ENCODE results near the gene ATRAID. TPM values are rescaled to one million over a fixed set of nuclear protein-coding genes. Genes with fewer than 3 reads are reported as not detected.

ATRAID gene
- total and polyA plus RNA-seq, 8 donors: 67.4 to 532 (median 121) TPM

DNA sequence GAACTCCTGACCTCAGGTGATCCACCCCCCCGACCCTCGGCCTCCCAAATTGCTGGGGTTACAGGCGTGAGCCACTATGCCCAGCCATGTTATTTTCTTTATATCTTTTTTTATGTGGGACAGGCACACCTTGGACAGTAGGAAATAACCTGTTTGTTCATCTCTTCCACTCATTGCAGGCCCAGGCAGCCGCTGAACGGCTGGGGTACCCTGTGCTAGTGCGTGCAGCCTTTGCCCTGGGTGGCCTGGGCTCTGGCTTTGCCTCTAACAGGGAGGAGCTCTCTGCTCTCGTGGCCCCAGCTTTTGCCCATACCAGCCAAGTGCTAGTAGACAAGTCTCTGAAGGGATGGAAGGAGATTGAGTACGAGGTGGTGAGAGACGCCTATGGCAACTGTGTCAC is 13.7 kb downstream of the ATRAID start:
- Histone ChIP-seq H3K4me3 (no peak overlapping the region), H3K36me3 (peaks cover 67 to 98% (median 95%) of the 10 kb centered on the region in 4 donors), H3K27ac (no peak overlapping the region), H3K4me1 (no peaks in the 10 kb centered on the region), H3K27me3 (no peaks in the 10 kb centered on the region), H3K9me3 (no peaks in the 10 kb centered on the region)
- TF ChIP-seq CTCF (IDR thresholded peaks at IDR 0.05): no peak
- no peak for TF ChIP-seq POLR2A (IDR thresholded peaks at IDR 0.05)
- TF ChIP-seq POLR2AphosphoS5 (IDR thresholded peaks at IDR 0.05): no peak
- no peak for TF ChIP-seq EP300 (IDR thresholded peaks at IDR 0.05)
- DNase-seq: no peak
- WGBS, 5 donors: 93 to 99% (median 94%) methylated on average over 9 of the region's 9 CpGs
- intact Hi-C loops (cut with DNase I; ENCODE audit: low total_unique reads): no loop called here

DNA sequence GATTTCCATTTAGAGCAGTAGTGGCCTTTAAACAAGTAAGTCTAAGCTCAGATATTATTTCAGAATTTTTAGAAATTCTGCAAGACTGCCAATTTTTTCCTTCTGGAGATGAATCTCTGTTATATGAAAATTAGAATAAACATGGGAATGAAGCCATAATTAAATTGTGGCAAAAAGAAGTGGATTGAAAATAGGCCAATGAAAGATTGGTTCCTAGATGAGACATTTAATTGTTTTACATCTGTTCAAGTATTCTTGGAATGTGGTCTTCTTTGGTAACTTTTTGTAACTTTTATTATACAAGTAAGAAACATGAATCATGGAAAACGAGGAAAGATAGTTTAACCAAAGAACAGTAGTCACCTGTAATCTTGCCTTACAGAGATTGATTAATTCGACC is 15.7 kb downstream of the ATRAID start:
- DNase-seq: no peak
- H3K36me3 ChIP-seq: peaks cover 67 to 100% (median 100%) of the 10 kb centered on the region in 4 donors
- no peaks in the 10 kb centered on the region for H3K4me1 ChIP-seq
- no peak overlapping the region for H3K4me3 ChIP-seq
- no peaks in the 10 kb centered on the region for H3K27me3 ChIP-seq
- 76 to 83% (median 81%) methylated on average over 2 of the region's 2 CpGs for WGBS, 5 donors
- H3K27ac ChIP-seq: no peak overlapping the region
- TF ChIP-seq POLR2A (IDR thresholded peaks at IDR 0.05) (no peak), EP300 (IDR thresholded peaks at IDR 0.05) (no peak), CTCF (IDR thresholded peaks at IDR 0.05) (no peak), POLR2AphosphoS5 (IDR thresholded peaks at IDR 0.05) (no peak)
- H3K9me3 ChIP-seq: no peaks in the 10 kb centered on the region
- intact Hi-C loops (cut with DNase I; ENCODE audit: low total_unique reads): no loop called here

DNA sequence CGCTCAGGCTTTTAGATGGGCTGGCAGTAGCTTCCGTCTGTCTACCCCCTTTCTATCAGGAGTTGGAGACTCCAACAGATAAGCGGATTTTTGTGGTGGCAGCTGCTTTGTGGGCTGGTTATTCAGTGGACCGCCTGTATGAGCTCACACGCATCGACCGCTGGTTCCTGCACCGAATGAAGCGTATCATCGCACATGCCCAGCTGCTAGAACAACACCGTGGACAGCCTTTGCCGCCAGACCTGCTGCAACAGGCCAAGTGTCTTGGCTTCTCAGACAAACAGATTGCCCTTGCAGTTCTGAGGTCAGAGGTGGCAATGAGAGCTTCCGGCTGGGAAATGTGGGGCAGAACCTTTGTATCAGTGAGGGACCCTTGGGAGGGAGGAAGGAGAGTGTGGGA is 20.1 kb downstream of the ATRAID start:
- H3K9me3 ChIP-seq: no peaks in the 10 kb centered on the region
- peaks cover 77 to 100% (median 100%) of the 10 kb centered on the region in 4 donors for H3K36me3 ChIP-seq
- H3K4me3 ChIP-seq: no peak overlapping the region
- intact Hi-C loops (cut with DNase I; ENCODE audit: low total_unique reads): no loop called here
- DNase-seq: no peak
- no peaks in the 10 kb centered on the region for H3K4me1 ChIP-seq
- no peak overlapping the region for H3K27ac ChIP-seq
- no peaks in the 10 kb centered on the region for H3K27me3 ChIP-seq
- WGBS, 5 donors: 93 to 97% (median 96%) methylated on average over 12 to 13 of the region's 13 CpGs
- TF ChIP-seq POLR2A (IDR thresholded peaks at IDR 0.05) (no peak), CTCF (IDR thresholded peaks at IDR 0.05) (no peak), EP300 (IDR thresholded peaks at IDR 0.05) (no peak), POLR2AphosphoS5 (IDR thresholded peaks at IDR 0.05) (no peak)

DNA sequence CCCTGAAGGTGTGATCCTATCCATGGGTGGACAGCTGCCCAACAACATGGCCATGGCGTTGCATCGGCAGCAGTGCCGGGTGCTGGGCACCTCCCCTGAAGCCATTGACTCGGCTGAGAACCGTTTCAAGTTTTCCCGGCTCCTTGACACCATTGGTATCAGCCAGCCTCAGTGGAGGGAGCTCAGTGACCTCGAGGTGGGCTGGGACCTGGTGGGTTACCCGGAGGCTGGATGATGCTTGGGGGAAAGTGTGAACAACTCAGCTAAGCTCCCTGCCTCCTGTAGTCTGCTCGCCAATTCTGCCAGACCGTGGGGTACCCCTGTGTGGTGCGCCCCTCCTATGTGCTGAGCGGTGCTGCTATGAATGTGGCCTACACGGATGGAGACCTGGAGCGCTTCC is 21.5 kb downstream of the ATRAID start:
- H3K4me3 ChIP-seq: no peak overlapping the region
- TF ChIP-seq EP300 (IDR thresholded peaks at IDR 0.05): no peak
- TF ChIP-seq CTCF (IDR thresholded peaks at IDR 0.05): no peak
- no peak for TF ChIP-seq POLR2AphosphoS5 (IDR thresholded peaks at IDR 0.05)
- no peak for TF ChIP-seq POLR2A (IDR thresholded peaks at IDR 0.05)
- H3K27ac ChIP-seq: no peak overlapping the region
- intact Hi-C loops (cut with DNase I; ENCODE audit: low total_unique reads): no loop called here
- H3K27me3 ChIP-seq: no peaks in the 10 kb centered on the region
- H3K9me3 ChIP-seq: no peaks in the 10 kb centered on the region
- H3K4me1 ChIP-seq: no peaks in the 10 kb centered on the region
- H3K36me3 ChIP-seq: peaks cover 81 to 100% (median 100%) of the 10 kb centered on the region in 4 donors
- 89 to 97% (median 95%) methylated on average over 6 to 14 of the region's 14 CpGs for WGBS, 5 donors
- DNase-seq: no peak

Measured in stomach (tissue), 9 donors.